SK-N-MC (cell line): ENCODE measurements around the gene SLC22A17.

Experiments
- EZH2 ChIP-seq: fragments of 200-600 bp; sonication (generic); IDR thresholded peaks from one replicate; pipeline ENCODE4 v1.6.1; 2017; ENCODE audit warnings: antibody characterized with exemption
- POLR2AphosphoS5 ChIP-seq: IDR thresholded peaks from 2 replicates; pipeline ENCODE4 v1.6.1; 2012; ENCODE audit warnings: mild to moderate bottlenecking, low read depth, low read length, borderline replicate concordance

GRCh38 chr14:23301288-23301968 lies 51.3 kb downstream of the SLC22A17 start:
- TF ChIP-seq EZH2 (no peak), POLR2AphosphoS5 (peak; percentile 34; the same call in 1 of the 2 replicates)
